Measurements from ENCODE around the gene CRYAA.
"Not testable (repeated sequence)": the region's sequence is repeated elsewhere in the genome, so short reads cannot be mapped to it uniquely, and the experiment has no call there.

Gene CRYAA

GRCh38 chr21:43168708-43169107, at the start of gene CRYAA:
CRYAA (plus strand) TSS chr21:43169008; CDS start chr21:43169100, 92 bp downstream.
- DNase-seq: not testable (repeated sequence)

- DNase-seq: not testable (repeated sequence)
Measured at GRCh38 chr21:43130094-43130493, 38.7 kb upstream of the CRYAA start.

- not testable (repeated sequence) for DNase-seq
Measured at GRCh38 chr21:43134520-43134919, 34.3 kb upstream of the CRYAA start.

GRCh38 chr21:43138944-43139343, 29.9 kb upstream of the CRYAA start:
- DNase-seq: not testable (repeated sequence)

GRCh38 chr21:43141407-43141806, 27.4 kb upstream of the CRYAA start:
- not testable (repeated sequence) for DNase-seq

- not testable (repeated sequence) for DNase-seq
Measured at GRCh38 chr21:43146637-43147036, 22.2 kb upstream of the CRYAA start.

GRCh38 chr21:43147999-43148398, 20.8 kb upstream of the CRYAA start:
- not testable (repeated sequence) for DNase-seq

- not testable (repeated sequence) for DNase-seq
Measured at GRCh38 chr21:43149344-43149743, 19.5 kb upstream of the CRYAA start.

GRCh38 chr21:43153601-43154000, 15.2 kb upstream of the CRYAA start:
- DNase-seq: not testable (repeated sequence)

- DNase-seq: not testable (repeated sequence)
Measured at GRCh38 chr21:43159279-43160175, 9.3 kb upstream of the CRYAA start.

- not testable (repeated sequence) for DNase-seq
Measured at GRCh38 chr21:43161826-43162707, 6.7 kb upstream of the CRYAA start.

GRCh38 chr21:43162708-43163205, 6.1 kb upstream of the CRYAA start:
- DNase-seq: not testable (repeated sequence)

GRCh38 chr21:43164823-43165222, 4.0 kb upstream of the CRYAA start:
- DNase-seq: not testable (repeated sequence)

- DNase-seq: not testable (repeated sequence)
Measured at GRCh38 chr21:43165734-43166133, 3.1 kb upstream of the CRYAA start.

- not testable (repeated sequence) for DNase-seq
Measured at GRCh38 chr21:43169230-43169886, 550 bp downstream of the CRYAA start.

GRCh38 chr21:43169891-43170290, 1.1 kb downstream of the CRYAA start:
- DNase-seq: peak; percentile 2

- DNase-seq: not testable (repeated sequence)
Measured at GRCh38 chr21:43172812-43173211, 4.0 kb downstream of the CRYAA start.

- not testable (repeated sequence) for DNase-seq
Measured at GRCh38 chr21:43173438-43173837, 4.6 kb downstream of the CRYAA start.

- DNase-seq: not testable (repeated sequence)
Measured at GRCh38 chr21:43173930-43174329, 5.1 kb downstream of the CRYAA start.

- not testable (repeated sequence) for DNase-seq
Measured at GRCh38 chr21:43174998-43175397, 6.2 kb downstream of the CRYAA start.

- DNase-seq: not testable (repeated sequence)
Measured at GRCh38 chr21:43176621-43177020, 7.8 kb downstream of the CRYAA start.
